Stimulated activated naive CD8-positive, alpha-beta T cell treated with anti-CD3 and anti-CD28 coated beads, Interleukin-15, Interleukin-2, amounts not matched to agents 100 ng/mL and 50 ng/mL, for 24 hours (primary cell): ENCODE results near the gene KRTAP4-5.
"Not testable (repeated sequence)": the region's sequence is repeated elsewhere in the genome, so short reads cannot be mapped to it uniquely, and the experiment has no call there.

Experiments used
- H3K27ac Mint-ChIP-seq: one replicate; pipeline ENCODE4 v1.8.0; 2021; ENCODE audit warnings: mild to moderate bottlenecking, mixed read lengths
- H3K27me3 Mint-ChIP-seq: one replicate; pipeline ENCODE4 v1.8.0; 2021; ENCODE audit warnings: mixed read lengths
- H3K36me3 Mint-ChIP-seq: one replicate; pipeline ENCODE4 v1.8.0; 2021; ENCODE audit warnings: low read depth, mixed read lengths
- H3K4me1 Mint-ChIP-seq: one replicate; pipeline ENCODE4 v1.8.0; 2021; ENCODE audit warnings: low read depth, mixed read lengths
- H3K4me3 Mint-ChIP-seq: one replicate; pipeline ENCODE4 v1.8.0; 2021; ENCODE audit warnings: mild to moderate bottlenecking, mixed read lengths
- H3K9me3 Mint-ChIP-seq: one replicate; pipeline ENCODE4 v1.8.0; 2021; ENCODE audit warnings: mixed read lengths

KRTAP4-5 gene

DNA sequence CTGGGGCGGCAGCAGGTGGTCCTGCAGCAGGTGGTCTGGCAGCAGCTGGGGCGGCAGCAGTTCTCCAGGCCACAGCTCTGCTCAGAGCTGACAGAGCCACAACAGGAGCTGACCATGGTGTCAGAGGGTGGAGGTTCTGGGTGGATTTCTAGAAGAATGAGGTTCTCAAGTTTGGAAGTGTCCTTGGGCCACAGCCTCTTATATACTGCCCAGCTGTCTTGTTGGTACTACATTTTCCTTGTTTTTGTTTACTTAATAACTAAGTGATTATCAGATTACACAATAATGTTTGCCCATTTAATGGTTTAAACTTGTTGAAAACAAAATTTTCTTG, at the start of gene KRTAP4-5:
TSS of gene KRTAP4-5 (minus strand) at position 174 of the 334 bp plus-strand sequence. CDS start at position 116, 58 bp downstream.
- no peak within 1 kb of the TSS for H3K4me3 Mint-ChIP-seq
- no peak within 1 kb of the TSS for H3K27ac Mint-ChIP-seq
- H3K4me1 Mint-ChIP-seq, result no peaks in the 10 kb centered on the region
- H3K9me3 Mint-ChIP-seq, result no peaks in the 10 kb centered on the region
- peaks cover 3% of the 10 kb centered on the region for H3K27me3 Mint-ChIP-seq
- no peaks in the 10 kb centered on the region for H3K36me3 Mint-ChIP-seq

DNA sequence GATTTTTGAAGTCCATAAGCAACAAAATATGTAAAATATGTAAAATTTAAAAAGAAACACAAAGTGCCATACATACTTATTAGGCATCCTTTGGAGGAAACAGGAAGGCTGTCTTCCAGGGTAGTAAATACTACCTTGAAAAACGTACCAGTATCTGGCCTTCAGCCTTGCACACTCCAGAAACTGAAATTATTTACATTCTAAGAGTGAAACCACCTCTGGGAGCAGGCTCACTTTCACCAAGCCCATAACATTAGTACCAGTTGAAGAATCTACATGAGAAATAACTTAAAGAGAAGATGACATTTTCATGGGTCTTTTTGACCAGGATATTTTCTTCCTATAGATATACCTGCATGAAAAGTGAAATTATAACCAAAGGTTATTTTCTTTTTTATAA, 46.4 kb upstream of the KRTAP4-5 start:
- H3K27ac Mint-ChIP-seq, result no peak overlapping the region
- H3K4me3 Mint-ChIP-seq, result no peak overlapping the region
- H3K27me3 Mint-ChIP-seq, result no peaks in the 10 kb centered on the region
- H3K9me3 Mint-ChIP-seq, result no peaks in the 10 kb centered on the region
- H3K36me3 Mint-ChIP-seq, result no peaks in the 10 kb centered on the region
- H3K4me1 Mint-ChIP-seq, result no peaks in the 10 kb centered on the region

DNA sequence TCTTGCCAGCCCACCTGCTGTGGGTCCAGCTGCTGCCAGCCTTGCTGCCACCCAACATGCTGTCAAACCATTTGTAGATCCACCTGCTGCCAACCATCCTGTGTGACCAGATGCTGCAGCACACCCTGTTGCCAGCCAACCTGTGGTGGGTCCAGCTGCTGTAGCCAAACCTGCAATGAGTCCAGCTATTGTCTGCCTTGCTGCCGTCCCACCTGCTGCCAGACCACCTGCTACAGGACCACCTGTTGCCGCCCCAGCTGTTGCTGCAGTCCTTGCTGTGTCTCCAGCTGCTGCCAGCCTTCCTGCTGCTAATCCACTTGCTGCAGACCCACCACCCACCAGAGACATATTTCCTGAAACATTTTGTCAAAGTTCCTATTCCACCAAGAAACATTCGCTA, 40.7 kb upstream of the KRTAP4-5 start:
- Mint-ChIP-seq H3K27me3 (peaks cover 7% of the 10 kb centered on the region), H3K4me3 (no peak overlapping the region), H3K9me3 (no peaks in the 10 kb centered on the region), H3K27ac (no peak overlapping the region), H3K36me3 (no peaks in the 10 kb centered on the region), H3K4me1 (no peaks in the 10 kb centered on the region)

DNA sequence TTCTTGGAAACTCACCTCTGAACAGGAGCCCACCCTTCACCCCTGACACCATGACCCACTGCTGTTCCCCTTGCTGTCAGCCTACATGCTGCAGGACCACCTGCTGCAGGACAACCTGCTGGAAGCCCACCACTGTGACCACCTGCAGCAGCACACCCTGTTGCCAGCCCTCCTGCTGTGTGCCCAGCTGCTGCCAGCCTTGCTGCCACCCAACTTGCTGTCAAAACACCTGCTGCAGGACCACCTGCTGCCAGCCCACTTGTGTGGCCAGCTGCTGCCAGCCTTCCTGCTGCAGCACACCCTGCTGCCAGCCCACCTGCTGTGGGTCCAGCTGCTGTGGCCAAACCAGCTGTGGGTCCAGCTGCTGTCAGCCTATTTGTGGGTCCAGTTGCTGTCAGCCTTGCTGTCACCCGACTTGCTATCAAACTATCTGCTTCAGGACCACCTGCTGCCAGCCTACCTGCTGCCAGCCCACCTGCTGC, 40.3 kb upstream of the KRTAP4-5 start, which contains the start of gene KRTAP9-1:
TSS of gene KRTAP9-1 (plus strand) at position 51 of the 482 bp plus-strand sequence. CDS start at position 51, 0 bp downstream.
- not testable (repeated sequence) for H3K27me3 Mint-ChIP-seq, H3K27ac Mint-ChIP-seq, H3K36me3 Mint-ChIP-seq, H3K4me1 Mint-ChIP-seq, H3K9me3 Mint-ChIP-seq, H3K4me3 Mint-ChIP-seq

DNA sequence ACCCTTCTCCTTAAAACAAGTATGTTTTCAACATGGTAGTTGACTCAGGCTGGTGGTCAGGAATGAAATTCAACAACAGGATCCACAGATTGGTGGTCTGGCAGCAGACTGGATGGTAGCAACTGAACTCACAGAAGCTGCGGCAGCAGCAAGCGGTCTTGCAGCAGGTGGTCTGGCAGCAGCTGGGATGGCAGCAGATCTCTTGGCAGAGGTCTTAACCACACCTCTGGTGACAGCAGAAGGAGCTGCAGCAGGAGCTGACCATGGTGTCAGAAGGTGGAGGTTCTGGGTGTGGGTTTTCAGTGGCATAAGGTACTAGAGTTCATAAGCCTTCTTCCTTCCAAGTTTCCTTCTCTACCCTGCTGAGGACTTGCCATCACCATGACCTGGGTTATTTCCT, 37.2 kb upstream of the KRTAP4-5 start:
- Mint-ChIP-seq H3K36me3 (no peaks in the 10 kb centered on the region), H3K9me3 (no peaks in the 10 kb centered on the region), H3K27me3 (peaks cover 7% of the 10 kb centered on the region), H3K4me1 (no peaks in the 10 kb centered on the region), H3K27ac (no peak overlapping the region), H3K4me3 (no peak overlapping the region)

DNA sequence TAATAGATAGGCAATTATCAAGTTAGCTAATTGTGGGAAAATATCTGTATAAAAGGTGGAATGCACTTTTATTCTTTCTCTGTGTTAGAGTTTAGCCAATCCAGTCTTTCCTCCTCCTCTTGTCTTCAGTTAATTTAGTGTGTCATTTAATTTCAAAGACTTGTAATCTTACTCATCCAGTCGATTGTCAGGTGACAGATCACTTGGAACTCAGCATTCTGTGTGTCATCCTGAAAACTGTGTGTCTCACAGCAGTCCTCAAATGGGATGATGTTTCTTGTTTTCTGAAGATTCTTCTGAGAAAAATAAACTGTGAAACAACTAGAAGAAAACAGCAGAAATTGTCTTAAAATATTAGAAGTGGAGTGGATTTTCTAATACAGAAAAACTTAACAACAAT, 35.4 kb upstream of the KRTAP4-5 start:
- Mint-ChIP-seq H3K27ac (no peak overlapping the region), H3K4me1 (no peaks in the 10 kb centered on the region), H3K27me3 (no peaks in the 10 kb centered on the region), H3K36me3 (no peaks in the 10 kb centered on the region), H3K9me3 (no peaks in the 10 kb centered on the region), H3K4me3 (no peak overlapping the region)

DNA sequence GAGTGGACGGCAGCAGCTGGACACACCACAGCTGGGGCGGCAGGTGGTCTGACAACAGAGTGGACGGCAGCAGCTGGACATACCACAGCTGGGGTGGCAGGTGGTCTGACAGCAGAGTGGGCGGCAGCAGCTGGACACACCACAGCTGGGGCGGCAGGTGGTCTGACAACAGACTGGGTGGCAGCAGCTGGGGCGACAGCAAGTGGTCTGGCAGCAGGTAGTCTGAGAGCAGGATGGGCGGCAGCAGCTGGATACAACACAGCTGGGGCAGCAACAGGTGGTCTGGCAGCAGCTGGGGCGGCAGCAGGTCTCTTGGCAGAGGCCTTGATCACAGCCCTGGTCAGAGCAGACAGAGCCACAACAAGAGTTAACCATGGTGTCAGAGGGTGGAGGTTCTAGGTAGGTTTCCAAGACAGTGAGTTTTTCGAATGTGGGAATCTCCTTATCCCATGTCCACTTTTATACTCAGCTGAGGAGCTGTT, 34.9 kb upstream of the KRTAP4-5 start, which contains the start of gene KRTAP4-1:
TSS of gene KRTAP4-1 (minus strand) at position 432 of the 482 bp plus-strand sequence. CDS start at position 375, 57 bp downstream.
- H3K9me3 Mint-ChIP-seq, result no peaks in the 10 kb centered on the region
- no peaks in the 10 kb centered on the region for H3K4me1 Mint-ChIP-seq
- no peaks in the 10 kb centered on the region for H3K27me3 Mint-ChIP-seq
- H3K27ac Mint-ChIP-seq, result no peak within 1 kb of the TSS
- H3K36me3 Mint-ChIP-seq, result no peaks in the 10 kb centered on the region
- H3K4me3 Mint-ChIP-seq, result no peak within 1 kb of the TSS

DNA sequence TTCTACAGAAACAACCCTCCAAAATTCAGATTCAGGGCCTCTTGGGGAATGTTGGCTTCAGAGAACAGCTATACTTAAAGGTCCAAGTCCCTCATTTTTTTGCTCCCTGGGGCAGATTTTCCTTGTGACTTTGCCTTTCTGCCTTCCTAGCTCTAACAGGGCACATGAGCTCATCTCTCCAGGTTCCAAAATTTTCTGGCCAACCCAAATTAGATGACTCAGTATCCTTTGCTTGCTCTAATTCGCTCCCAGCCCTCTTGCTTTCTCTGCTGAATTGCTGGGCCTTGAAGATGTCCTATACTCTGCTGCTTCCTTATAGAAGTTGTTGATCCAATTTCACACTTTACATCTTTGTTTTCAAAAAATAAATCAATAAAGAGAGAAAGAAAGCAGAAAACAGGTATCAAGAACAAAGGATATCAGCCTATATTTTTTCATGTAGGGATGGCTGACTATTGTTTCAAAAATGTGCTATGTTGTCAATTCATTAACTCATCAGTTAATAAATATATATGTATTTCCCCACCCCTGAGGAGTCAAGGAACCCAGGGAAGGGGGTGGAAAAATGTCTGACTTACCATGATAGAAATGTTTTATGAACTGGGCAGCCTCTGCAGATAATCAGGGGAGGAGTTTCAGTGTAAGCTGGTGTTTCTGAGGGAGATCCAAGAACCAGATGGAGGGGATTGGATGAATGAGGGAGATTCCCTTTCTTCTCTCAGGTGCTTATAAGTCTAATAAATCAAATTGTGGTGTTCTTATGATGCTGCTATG, 29.4 kb upstream of the KRTAP4-5 start:
- H3K4me3 Mint-ChIP-seq, result no peak overlapping the region
- no peaks in the 10 kb centered on the region for H3K27me3 Mint-ChIP-seq
- H3K27ac Mint-ChIP-seq, result no peak overlapping the region
- H3K9me3 Mint-ChIP-seq, result no peaks in the 10 kb centered on the region
- H3K36me3 Mint-ChIP-seq, result no peaks in the 10 kb centered on the region
- peaks cover 9% of the 10 kb centered on the region for H3K4me1 Mint-ChIP-seq

DNA sequence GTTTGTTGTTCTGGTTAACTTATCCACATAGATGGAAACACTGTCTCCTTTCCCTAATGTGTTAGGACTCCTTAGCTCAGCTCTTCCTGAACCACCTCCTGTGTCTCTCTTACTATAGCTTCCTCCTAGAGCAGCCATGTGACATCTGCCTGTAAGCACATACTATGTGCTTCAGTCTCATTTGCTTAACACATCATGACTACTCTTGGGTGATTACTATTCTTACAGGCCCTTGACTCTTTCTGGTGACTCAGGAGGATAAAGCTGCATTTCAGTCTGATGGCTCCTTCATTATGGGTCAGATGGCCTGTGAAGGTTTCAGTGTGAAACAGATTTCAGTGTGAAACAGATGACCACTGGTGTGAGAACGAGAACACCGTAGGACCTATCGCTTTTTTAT, 28.7 kb upstream of the KRTAP4-5 start:
- Mint-ChIP-seq H3K27me3 (no peaks in the 10 kb centered on the region), H3K4me3 (no peak overlapping the region), H3K4me1 (peaks cover 9% of the 10 kb centered on the region), H3K9me3 (no peaks in the 10 kb centered on the region), H3K27ac (no peak overlapping the region), H3K36me3 (no peaks in the 10 kb centered on the region)

DNA sequence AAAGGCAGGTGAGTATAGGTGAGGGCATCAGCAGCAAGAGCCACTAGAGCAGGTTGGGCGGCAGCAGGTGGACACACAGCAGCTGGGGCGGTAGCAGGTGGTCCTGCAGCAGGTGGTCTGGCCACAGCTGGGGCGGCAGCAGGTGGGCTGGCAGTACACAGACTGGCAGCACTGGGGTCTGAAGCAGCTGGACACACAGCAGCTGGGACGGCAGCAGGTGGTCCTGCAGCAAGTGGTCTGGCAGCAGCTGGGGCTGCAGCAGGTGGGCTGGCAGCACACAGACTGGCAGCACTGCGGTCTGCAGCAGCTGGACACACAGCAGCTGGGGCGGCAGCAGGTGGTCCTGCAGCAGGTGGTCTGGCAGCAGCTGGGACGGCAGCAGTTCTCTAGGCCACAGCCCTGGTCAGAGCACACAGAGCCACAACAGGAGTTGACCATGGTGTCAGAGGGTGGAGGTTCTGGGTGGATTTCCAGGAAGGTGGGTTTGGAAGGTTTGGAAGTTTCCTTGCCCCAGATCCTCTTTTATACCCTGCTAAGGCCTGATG, 28.2 kb upstream of the KRTAP4-5 start, which contains the start of gene KRTAP4-2:
TSS of gene KRTAP4-2 (minus strand) at position 495 of the 545 bp plus-strand sequence. CDS start at position 438, 57 bp downstream.
- Mint-ChIP-seq H3K9me3 (no peaks in the 10 kb centered on the region), H3K4me1 (peaks cover 9% of the 10 kb centered on the region), H3K36me3 (no peaks in the 10 kb centered on the region), H3K27me3 (no peaks in the 10 kb centered on the region), H3K27ac (no peak within 1 kb of the TSS), H3K4me3 (no peak within 1 kb of the TSS)

DNA sequence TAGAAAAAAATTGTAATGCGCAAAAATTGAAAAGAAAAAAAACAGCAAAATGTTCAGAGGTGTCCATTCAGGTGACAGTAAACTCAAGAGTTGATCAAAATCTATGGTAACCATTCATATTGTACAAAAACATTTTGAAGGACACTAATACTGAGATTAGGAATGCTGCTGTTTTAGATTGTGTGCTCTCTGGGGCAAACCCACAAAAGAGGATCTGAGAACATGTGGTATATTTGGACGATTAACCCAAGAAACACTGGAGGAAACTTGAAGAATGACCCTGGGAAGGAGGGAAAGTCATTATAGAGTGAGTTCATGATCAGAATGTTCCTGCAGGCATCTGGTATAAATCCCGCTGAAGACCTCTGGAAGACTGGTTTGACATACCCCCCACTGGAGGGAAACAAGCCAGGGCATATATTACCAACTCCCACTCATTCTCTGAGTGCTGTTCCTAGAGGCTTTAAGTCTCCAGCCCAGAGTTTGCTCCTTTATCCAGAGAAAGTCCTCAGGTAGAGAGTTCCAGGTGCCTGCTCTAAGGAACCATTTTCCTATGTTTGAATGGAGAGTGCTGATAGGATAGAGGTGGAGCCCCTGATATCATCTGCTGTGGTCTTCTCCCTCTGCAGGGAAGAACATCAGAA, 27.2 kb upstream of the KRTAP4-5 start:
- H3K4me3 Mint-ChIP-seq, result no peak overlapping the region
- H3K27me3 Mint-ChIP-seq, result no peaks in the 10 kb centered on the region
- H3K27ac Mint-ChIP-seq, result no peak overlapping the region
- no peaks in the 10 kb centered on the region for H3K36me3 Mint-ChIP-seq
- no peaks in the 10 kb centered on the region for H3K9me3 Mint-ChIP-seq
- peaks cover 9% of the 10 kb centered on the region for H3K4me1 Mint-ChIP-seq

DNA sequence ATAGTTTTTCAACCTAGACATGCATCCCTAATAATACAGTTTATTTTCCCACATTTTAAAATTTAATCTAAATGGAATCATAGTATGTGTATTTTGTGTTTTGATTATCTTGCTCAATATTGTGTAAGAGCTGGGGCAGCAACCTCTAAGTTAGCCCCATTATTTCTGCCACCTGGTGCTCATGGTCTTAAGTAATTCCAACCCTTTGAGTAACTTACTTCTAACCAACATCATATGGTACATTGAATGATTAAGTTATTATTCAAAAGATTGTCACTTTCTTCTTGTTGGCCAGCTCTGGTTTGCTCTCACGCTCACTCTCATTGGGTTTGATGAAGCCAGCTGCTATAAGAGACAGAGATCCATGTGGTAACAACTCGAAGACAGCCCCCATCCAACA, 22.3 kb upstream of the KRTAP4-5 start:
- Mint-ChIP-seq H3K36me3 (no peaks in the 10 kb centered on the region), H3K27ac (no peak overlapping the region), H3K27me3 (no peaks in the 10 kb centered on the region), H3K9me3 (no peaks in the 10 kb centered on the region), H3K4me3 (no peak overlapping the region), H3K4me1 (peaks cover 2% of the 10 kb centered on the region)

DNA sequence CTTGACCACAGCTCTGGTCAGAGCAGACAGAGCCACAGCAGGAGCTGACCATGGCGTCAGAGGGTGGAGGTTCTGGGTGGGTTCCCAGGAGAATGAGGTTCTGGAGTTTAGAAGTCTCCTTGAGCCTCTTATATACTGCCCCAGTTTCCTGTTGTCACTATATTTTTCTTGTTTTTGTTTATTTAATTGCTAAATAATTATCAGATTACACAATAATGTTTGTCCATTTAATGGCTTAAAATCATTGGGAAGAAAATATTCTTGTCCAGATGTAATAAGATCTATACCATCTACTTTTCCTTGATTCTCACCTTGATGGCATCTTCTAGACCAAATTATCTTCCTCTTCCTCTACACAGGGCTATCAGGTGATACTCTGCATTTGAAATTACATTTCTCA, 18.5 kb upstream of the KRTAP4-5 start, which contains the start of gene KRTAP4-3:
TSS of gene KRTAP4-3 (minus strand) at position 101 of the 400 bp plus-strand sequence. CDS start at position 52, 49 bp downstream.
- Mint-ChIP-seq H3K36me3 (no peaks in the 10 kb centered on the region), H3K9me3 (no peaks in the 10 kb centered on the region), H3K27me3 (no peaks in the 10 kb centered on the region), H3K4me3 (no peak within 1 kb of the TSS), H3K27ac (no peak within 1 kb of the TSS), H3K4me1 (no peaks in the 10 kb centered on the region)

DNA sequence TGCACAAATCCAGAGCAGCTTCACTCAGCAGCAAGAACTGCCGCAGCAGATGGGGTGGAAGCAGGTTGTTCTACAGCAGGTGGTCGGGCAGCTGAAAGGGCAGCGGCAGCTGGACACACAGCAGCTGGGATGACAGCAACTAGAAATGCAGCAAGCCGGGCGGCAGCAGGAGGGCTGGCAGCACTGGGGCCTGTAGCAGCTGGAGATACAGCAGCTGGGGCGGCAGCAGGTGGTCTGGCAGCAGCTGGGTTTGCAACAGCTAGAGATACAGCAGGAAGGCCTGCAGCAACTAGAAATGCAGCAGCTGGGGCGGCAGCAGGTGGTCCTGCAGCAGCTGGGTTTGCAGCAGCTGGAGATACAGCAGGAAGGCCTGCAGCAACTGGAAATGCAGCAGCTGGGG, 17.9 kb upstream of the KRTAP4-5 start:
- Mint-ChIP-seq H3K27ac (no peak overlapping the region), H3K36me3 (no peaks in the 10 kb centered on the region), H3K4me1 (no peaks in the 10 kb centered on the region), H3K9me3 (no peaks in the 10 kb centered on the region), H3K4me3 (no peak overlapping the region), H3K27me3 (no peaks in the 10 kb centered on the region)

DNA sequence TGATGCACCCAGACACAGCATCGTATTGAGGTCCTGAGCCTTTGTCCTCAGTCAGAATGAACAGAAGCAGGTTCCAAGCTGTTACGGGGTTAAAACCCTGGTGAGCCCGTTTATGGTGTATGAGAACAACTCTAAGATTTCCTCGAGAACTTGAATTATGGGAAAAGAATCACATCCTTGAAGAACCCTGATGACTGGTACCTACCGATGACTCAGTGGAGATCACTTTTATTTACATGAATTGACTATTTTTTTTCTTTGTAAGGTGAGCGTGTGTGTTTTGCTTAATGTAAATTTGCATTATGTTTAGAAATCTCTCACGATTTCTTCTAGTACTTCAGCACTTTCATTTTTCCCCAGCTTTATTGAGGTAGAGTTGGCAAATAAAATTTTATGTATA, 14.2 kb upstream of the KRTAP4-5 start:
- Mint-ChIP-seq H3K4me3 (no peak overlapping the region), H3K9me3 (no peaks in the 10 kb centered on the region), H3K27ac (no peak overlapping the region), H3K27me3 (no peaks in the 10 kb centered on the region), H3K36me3 (no peaks in the 10 kb centered on the region), H3K4me1 (no peaks in the 10 kb centered on the region)
